HFFc6 (cell line): ENCODE measurements around the gene HIVEP3. TPM values are rescaled to one million over a fixed set of nuclear protein-coding genes. Genes with fewer than 3 reads are reported as not detected.

Experiments used
- DNase-seq: peaks from one replicate; pipeline ENCODE4 v3.0.0-alpha.2; 2018
- H3K27ac Mint-ChIP-seq: 2 replicates; pipeline ENCODE4 v1.8.0; 2020; ENCODE audit warnings: mild to moderate bottlenecking, mixed read lengths
- H3K27me3 Mint-ChIP-seq: 2 replicates; pipeline ENCODE4 v1.8.0; 2021; ENCODE audit warnings: mild to moderate bottlenecking, moderate library complexity, mixed read lengths; ENCODE audit not compliant: insufficient read depth
- H3K36me3 Mint-ChIP-seq: 2 replicates; pipeline ENCODE4 v1.8.0; 2021; ENCODE audit warnings: low read depth, mixed read lengths
- H3K4me1 Mint-ChIP-seq: 2 replicates; pipeline ENCODE4 v1.8.0; 2020; ENCODE audit warnings: low read depth, mixed read lengths
- H3K4me3 Mint-ChIP-seq: 2 replicates; pipeline ENCODE4 v1.8.0; 2020; ENCODE audit warnings: mild to moderate bottlenecking, moderate library complexity, mixed read lengths
- H3K9me3 Mint-ChIP-seq: 2 replicates; pipeline ENCODE4 v1.8.0; 2020; ENCODE audit warnings: mild to moderate bottlenecking, mixed read lengths
- total RNA-seq, 6 experiments: library from RNA; stranded (reverse); fragmentation: NEBNext Ultra II Directional; extraction: Animal tissue kit (Norgen Biotek cat#: 25700); gene quantifications; 2 replicates in 1 of 6; 3 replicates in 5 of 6; pipeline ENCODE4 v1.2.3, GENCODE V29; 2021
- TF ChIP-seq, protein P1 (sequence below): fragments of 200-600 bp; sonication (generic); IDR thresholded peaks from 2 replicates; pipeline ENCODE4 v1.5.0; 2021; ENCODE audit warnings: antibody characterized with exemption, mild to moderate bottlenecking

Gene HIVEP3
- total RNA-seq, 6 experiments from 2014 or later, result 7.0 to 9.7 (median 7.9) TPM

DNA sequence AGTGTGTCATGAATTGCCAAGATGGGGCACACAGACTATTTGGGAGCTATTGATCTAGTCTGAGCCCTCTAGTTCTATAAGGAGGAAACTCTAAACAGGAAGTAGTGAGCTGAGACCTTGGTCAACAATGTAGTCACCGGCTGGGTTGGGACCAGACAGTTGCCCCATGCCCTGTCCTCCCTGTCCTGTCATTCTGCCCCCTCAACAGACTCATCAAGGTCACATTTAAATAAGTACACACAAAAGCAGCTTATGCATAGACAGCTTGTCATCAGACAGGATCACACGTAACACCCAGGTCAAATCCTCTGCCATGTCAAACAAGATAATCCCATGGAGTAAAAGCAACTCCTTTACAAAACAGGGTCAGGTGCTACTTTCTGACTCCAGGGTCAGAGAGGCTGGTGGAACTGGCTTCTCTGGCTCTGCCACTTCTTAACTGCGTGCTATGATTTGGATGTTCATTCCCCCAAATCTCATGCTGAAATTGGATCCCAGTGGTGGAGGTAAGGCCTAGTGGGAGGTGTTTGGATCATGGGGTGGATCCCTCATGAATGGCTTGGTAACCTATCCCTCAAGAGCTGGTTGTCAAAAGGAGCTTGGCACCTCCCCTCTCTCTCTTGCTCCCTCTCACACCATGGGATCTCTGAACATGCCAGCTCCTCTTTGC lies 128.9 kb downstream of the HIVEP3 start:
- no peak for DNase-seq
- peaks cover 17% of the 10 kb centered on the region for H3K4me1 Mint-ChIP-seq
- H3K9me3 Mint-ChIP-seq, result no peaks in the 10 kb centered on the region
- no peak overlapping the region for H3K4me3 Mint-ChIP-seq
- TF ChIP-seq, protein P1, sequence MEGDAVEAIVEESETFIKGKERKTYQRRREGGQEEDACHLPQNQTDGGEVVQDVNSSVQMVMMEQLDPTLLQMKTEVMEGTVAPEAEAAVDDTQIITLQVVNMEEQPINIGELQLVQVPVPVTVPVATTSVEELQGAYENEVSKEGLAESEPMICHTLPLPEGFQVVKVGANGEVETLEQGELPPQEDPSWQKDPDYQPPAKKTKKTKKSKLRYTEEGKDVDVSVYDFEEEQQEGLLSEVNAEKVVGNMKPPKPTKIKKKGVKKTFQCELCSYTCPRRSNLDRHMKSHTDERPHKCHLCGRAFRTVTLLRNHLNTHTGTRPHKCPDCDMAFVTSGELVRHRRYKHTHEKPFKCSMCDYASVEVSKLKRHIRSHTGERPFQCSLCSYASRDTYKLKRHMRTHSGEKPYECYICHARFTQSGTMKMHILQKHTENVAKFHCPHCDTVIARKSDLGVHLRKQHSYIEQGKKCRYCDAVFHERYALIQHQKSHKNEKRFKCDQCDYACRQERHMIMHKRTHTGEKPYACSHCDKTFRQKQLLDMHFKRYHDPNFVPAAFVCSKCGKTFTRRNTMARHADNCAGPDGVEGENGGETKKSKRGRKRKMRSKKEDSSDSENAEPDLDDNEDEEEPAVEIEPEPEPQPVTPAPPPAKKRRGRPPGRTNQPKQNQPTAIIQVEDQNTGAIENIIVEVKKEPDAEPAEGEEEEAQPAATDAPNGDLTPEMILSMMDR, result no peak
- no peak overlapping the region for H3K27ac Mint-ChIP-seq
- no peaks in the 10 kb centered on the region for H3K36me3 Mint-ChIP-seq
- peaks cover 2% of the 10 kb centered on the region for H3K27me3 Mint-ChIP-seq

DNA sequence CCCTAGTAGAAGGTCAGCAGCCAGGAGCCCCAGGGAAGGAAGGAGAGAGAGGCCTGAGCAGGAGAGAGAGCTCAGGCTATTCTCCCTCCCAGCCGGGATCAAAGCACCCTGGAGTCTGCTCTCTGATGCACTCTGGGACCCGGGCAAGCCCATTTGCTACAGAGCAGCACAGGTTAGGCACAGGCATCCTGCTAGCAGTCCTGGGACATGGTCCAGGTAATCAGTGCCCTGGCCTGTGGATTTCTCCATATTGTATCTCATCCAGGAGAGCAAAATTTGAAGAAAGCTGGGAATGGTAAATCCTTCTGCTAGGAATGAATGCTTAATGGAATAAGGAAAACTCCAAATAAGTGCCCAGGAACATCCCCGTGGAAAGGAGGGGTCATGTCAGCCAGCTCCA lies 130.3 kb downstream of the HIVEP3 start:
- Mint-ChIP-seq H3K4me1 (peaks cover 30% of the 10 kb centered on the region), H3K27me3 (peaks cover 2% of the 10 kb centered on the region), H3K36me3 (no peaks in the 10 kb centered on the region), H3K9me3 (no peaks in the 10 kb centered on the region), H3K4me3 (no peak overlapping the region), H3K27ac (no peak overlapping the region)
- TF ChIP-seq, protein P1, result no peak
- no peak for DNase-seq

DNA sequence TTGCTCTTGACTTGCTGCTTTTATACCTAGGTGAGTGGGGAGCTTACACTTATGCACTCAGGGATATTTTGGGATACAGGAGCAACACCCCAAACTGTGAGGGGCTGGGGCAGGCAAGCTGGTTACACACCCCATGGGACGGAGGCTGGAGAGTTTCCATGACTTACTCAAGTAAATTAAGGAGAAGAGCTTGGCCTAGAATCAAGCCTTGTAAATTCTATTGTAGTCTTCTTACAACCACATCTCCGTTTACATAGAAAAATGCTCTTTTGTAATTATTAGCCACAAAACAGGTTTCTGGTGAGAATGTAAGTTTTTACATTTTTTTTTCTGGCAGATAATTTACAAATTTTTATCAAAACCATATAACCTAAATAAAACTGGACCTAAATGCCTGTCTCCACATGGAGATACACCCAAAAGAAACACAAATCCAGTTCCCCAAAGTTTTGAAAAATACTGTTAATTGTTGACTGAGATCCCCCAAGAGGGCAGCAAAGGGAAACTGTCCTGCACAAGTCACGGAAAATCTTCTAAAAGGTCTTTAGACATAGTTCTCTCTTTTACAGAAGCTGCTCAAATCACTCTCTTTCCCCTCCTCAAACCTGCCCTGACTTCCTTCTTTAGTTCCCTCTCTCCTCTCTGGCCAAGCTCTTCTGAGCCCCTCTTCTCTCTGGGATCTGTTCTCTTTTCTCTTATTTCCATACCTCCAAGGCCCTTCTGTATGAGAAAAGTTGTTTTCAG lies 134.0 kb downstream of the HIVEP3 start:
- Mint-ChIP-seq H3K4me1 (peaks cover 49% of the 10 kb centered on the region), H3K9me3 (no peaks in the 10 kb centered on the region), H3K4me3 (peak overlapping the region; percentile 9; the same call in 1 of the 2 replicates), H3K27ac (no peak overlapping the region; the same call in 1 of the 2 replicates), H3K27me3 (peaks cover 2% of the 10 kb centered on the region; the same call in 1 of the 2 replicates), H3K36me3 (no peaks in the 10 kb centered on the region)
- DNase-seq, result no peak
- TF ChIP-seq, protein P1, result peak; percentile 33; the same call in 1 of the 2 replicates

DNA sequence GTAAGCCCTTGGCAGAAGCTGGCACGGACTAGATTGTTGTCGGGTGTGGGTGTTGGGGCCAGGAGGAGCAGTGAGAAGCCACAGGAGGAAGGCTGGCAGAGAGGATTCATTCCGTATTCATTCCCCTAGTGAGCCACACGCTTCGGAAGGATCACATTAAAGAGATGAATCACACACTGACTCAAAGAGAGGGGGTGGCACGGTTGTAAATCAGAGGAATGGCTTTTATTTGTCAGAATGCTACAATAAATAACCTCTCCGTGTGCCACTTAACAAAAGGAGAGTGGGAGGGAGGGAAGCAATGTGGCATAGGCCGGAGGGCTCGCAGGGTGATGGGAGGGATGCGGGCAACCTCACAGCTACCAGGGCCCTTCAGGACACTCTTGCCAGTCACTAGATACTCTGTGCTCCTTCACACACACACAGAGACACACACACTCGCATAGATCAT lies 135.5 kb downstream of the HIVEP3 start:
- Mint-ChIP-seq H3K27ac (peak overlapping the region; percentile 86), H3K4me3 (peak overlapping the region; percentile 75)
- TF ChIP-seq, protein P1, result no peak

DNA sequence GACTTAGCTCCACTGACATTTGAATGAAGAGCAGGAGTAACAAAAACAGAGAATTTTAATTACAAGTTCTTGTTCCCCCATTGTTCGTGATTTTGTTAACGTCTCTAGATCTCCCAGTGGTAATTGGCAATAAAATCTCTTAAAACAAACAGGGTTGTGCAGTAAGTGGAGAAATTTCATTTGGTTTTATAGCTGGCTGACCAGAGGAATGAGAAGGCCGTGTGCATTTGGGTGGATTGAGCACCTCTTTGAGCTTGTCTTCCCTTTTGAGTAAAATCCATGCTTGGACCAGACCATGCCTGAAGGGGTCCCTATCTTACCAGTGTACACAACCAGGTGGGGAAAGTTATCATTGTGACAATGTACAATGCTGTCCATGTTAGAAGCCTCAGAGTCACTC lies 137.8 kb downstream of the HIVEP3 start:
- TF ChIP-seq, protein P1, result no peak
- no peak overlapping the region for H3K4me3 Mint-ChIP-seq

More for the DNA sequence above, 135.5 kb downstream of the HIVEP3 start:
- peaks cover 49% of the 10 kb centered on the region for H3K4me1 Mint-ChIP-seq
- DNase-seq, result peak; percentile 92
- H3K36me3 Mint-ChIP-seq, result no peaks in the 10 kb centered on the region
- no peaks in the 10 kb centered on the region for H3K9me3 Mint-ChIP-seq
- peaks cover 2% of the 10 kb centered on the region; the same call in 1 of the 2 replicates for H3K27me3 Mint-ChIP-seq

More for the DNA sequence above, 137.8 kb downstream of the HIVEP3 start:
- Mint-ChIP-seq H3K27me3 (peaks cover 2% of the 10 kb centered on the region; the same call in 1 of the 2 replicates), H3K9me3 (no peaks in the 10 kb centered on the region), H3K4me1 (peaks cover 49% of the 10 kb centered on the region), H3K36me3 (no peaks in the 10 kb centered on the region), H3K27ac (no peak overlapping the region)
- DNase-seq, result no peak
